ENCODE results near the gene SLC38A9.

GRCh38 chr5:55714339-55714738 is 2.2 kb upstream of the SLC38A9 start:
- TF ChIP-seq ZNF274 (IDR thresholded peaks at IDR 0.05; ENCODE audit: low read depth, low read length) (no peak), YY1 (IDR thresholded peaks at IDR 0.05; ENCODE audit: insufficient read depth, insufficient read length) (no peak), SUZ12 (IDR thresholded peaks at IDR 0.05; ENCODE audit: extremely low read depth, insufficient read depth, insufficient read length) (no peak)

All from NT2/D1 (cell line).